ENCODE data around the gene RNF213. TPM values are rescaled to one million over a fixed set of nuclear protein-coding genes. Genes with fewer than 3 reads are reported as not detected.

Gene RNF213
- polyA plus RNA-seq (2013): 66.0 TPM

DNA sequence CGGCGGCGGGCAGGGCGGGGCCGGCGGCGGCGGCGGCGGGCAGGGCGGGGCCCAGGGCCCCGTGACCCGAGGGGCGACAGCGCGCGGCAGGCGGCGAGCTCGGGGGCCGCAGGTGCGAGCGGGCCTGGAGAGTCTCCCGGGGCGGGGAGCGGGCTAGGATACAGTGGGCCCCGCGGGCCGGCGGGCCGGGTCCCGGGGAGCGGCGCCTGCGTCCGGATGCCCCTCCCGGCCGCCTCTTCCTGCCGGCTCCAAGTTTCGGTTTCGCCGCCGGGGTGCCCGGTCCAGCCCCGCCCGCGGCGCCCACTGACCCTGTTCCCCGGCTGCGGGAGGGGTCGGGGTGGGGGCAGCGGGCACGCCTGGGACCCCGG lies at the start of gene RNF213:
Gene RNF213 (plus strand): TSS at position 62 of the 368 bp plus-strand sequence. CDS start 2,830 bp downstream, outside the sequence.
- WGBS (ENCODE audit: insufficient coverage): under 1% methylated on average over 39 of the region's 54 CpGs
- Histone ChIP-seq H3K27ac (ENCODE audit: insufficient read depth in 1 of 2, low read depth in 1 of 2, low read length in 2 of 2, poor library complexity in 1 of 2, severe bottlenecking in 2 of 2) (peak within 1 kb of the TSS in 1 of 2 experiments; percentile 77), H3K36me3 (ENCODE audit: control insufficient read depth in 4 of 4, insufficient read depth in 4 of 4, low read length in 3 of 4) (peaks cover 0 to 6% (median 3%) of the 10 kb centered on the region in 4 experiments), H3K27me3 (replicated peaks in 2 of 5; ENCODE audit: control insufficient read depth in 4 of 5, insufficient read depth in 5 of 5, low read length in 4 of 5) (no peaks in the 10 kb centered on the region), H3K9me3 (ENCODE audit: control extremely low read depth in 1 of 5, control insufficient read depth in 4 of 5, insufficient read depth in 2 of 5, low read depth in 1 of 5, low read length in 4 of 5) (no peaks in the 10 kb centered on the region), H3K4me3 (ENCODE audit: control insufficient read depth in 1 of 7, extremely low read depth in 1 of 7, insufficient read depth in 4 of 7, low read depth in 2 of 7, low read length in 6 of 7) (peak within 1 kb of the TSS; percentile 66 to 84 (median 80)), H3K4me1 (ENCODE audit: control extremely low read depth in 1 of 4, control insufficient read depth in 4 of 4, insufficient read depth in 4 of 4, low read length in 3 of 4) (peaks cover 6 to 68% (median 50%) of the 10 kb centered on the region in 4 experiments)
- DNase-seq: peak; percentile 52 to 72 (median 70)
- ChIA-PET POLR2A (interaction anchor here (0.7 kb wide), 1 partner anchor 13 kb away, joined by 3 read pairs; no protein-coding TSS in a partner anchor), CTCF (no interaction called here)

DNA sequence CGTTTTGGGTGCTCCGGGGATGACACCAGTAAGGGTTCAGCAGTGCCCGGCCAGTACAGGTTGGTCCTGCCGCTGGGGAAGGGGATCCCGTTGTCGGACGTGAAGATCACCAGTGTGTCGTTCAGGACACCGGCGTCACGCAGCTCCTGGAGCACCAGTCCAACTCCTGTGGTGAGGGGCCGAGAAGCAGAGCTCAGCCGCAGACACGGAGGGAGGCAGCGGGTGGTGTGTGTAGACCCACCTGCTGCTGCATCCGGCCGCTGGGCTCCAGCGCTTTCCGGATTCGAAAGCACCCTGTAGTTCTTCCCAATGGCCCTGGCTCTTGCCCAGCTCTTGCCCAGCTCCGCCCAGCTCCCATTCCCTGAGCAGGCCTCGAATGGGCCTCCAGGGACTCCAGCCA lies 48.5 kb upstream of the RNF213 start:
- Histone ChIP-seq H3K27me3 (replicated peaks in 2 of 5; ENCODE audit: control insufficient read depth in 4 of 5, insufficient read depth in 5 of 5, low read length in 4 of 5) (peaks cover 0 to 68% (median 7%) of the 10 kb centered on the region in 5 experiments), H3K4me1 (ENCODE audit: control extremely low read depth in 1 of 4, control insufficient read depth in 4 of 4, insufficient read depth in 4 of 4, low read length in 3 of 4) (peaks cover 0 to 21% (median 7%) of the 10 kb centered on the region in 4 experiments), H3K4me3 (ENCODE audit: control insufficient read depth in 1 of 7, extremely low read depth in 1 of 7, insufficient read depth in 4 of 7, low read depth in 2 of 7, low read length in 6 of 7) (no peak overlapping the region), H3K36me3 (ENCODE audit: control insufficient read depth in 4 of 4, insufficient read depth in 4 of 4, low read length in 3 of 4) (peaks cover 0 to 7% (median 0%) of the 10 kb centered on the region in 4 experiments), H3K9me3 (ENCODE audit: control extremely low read depth in 1 of 5, control insufficient read depth in 4 of 5, insufficient read depth in 2 of 5, low read depth in 1 of 5, low read length in 4 of 5) (no peaks in the 10 kb centered on the region), H3K27ac (ENCODE audit: insufficient read depth in 1 of 2, low read depth in 1 of 2, low read length in 2 of 2, poor library complexity in 1 of 2, severe bottlenecking in 2 of 2) (no peak overlapping the region)
- DNase-seq: no peak
- ChIA-PET POLR2A (no interaction called here), CTCF (interaction anchor here (1.0 kb wide), 1 partner anchor 12 kb away, joined by 3 read pairs; no protein-coding TSS in a partner anchor)
- 96% methylated on average over 21 of the region's 22 CpGs for WGBS (ENCODE audit: insufficient coverage)

- Histone ChIP-seq H3K4me3 (ENCODE audit: control insufficient read depth in 1 of 7, extremely low read depth in 1 of 7, insufficient read depth in 4 of 7, low read depth in 2 of 7, low read length in 6 of 7) (no peak overlapping the region), H3K27me3 (replicated peaks in 2 of 5; ENCODE audit: control insufficient read depth in 4 of 5, insufficient read depth in 5 of 5, low read length in 4 of 5) (peaks cover 0 to 72% (median 11%) of the 10 kb centered on the region in 5 experiments), H3K9me3 (ENCODE audit: control extremely low read depth in 1 of 5, control insufficient read depth in 4 of 5, insufficient read depth in 2 of 5, low read depth in 1 of 5, low read length in 4 of 5) (no peaks in the 10 kb centered on the region), H3K27ac (ENCODE audit: insufficient read depth in 1 of 2, low read depth in 1 of 2, low read length in 2 of 2, poor library complexity in 1 of 2, severe bottlenecking in 2 of 2) (no peak overlapping the region), H3K4me1 (ENCODE audit: control extremely low read depth in 1 of 4, control insufficient read depth in 4 of 4, insufficient read depth in 4 of 4, low read length in 3 of 4) (peaks cover 0 to 21% (median 7%) of the 10 kb centered on the region in 4 experiments), H3K36me3 (ENCODE audit: control insufficient read depth in 4 of 4, insufficient read depth in 4 of 4, low read length in 3 of 4) (peaks cover 0 to 7% (median 0%) of the 10 kb centered on the region in 4 experiments)
- ChIA-PET CTCF (interaction anchor here (1.0 kb wide), 1 partner anchor 12 kb away, joined by 3 read pairs; no protein-coding TSS in a partner anchor), POLR2A (no interaction called here)
- DNase-seq: no peak
- 92% methylated on average over 10 of the region's 12 CpGs for WGBS (ENCODE audit: insufficient coverage)
These were observed 48.1 kb upstream of the RNF213 start for GRCh38 chr17:80212511-80212910.

- no peaks in the 10 kb centered on the region for H3K9me3 ChIP-seq (ENCODE audit: control extremely low read depth in 1 of 5, control insufficient read depth in 4 of 5, insufficient read depth in 2 of 5, low read depth in 1 of 5, low read length in 4 of 5)
- no peak overlapping the region for H3K4me3 ChIP-seq (ENCODE audit: control insufficient read depth in 1 of 7, extremely low read depth in 1 of 7, insufficient read depth in 4 of 7, low read depth in 2 of 7, low read length in 6 of 7)
- peak; percentile 30 to 70 (median 69) for DNase-seq
- peaks cover 0 to 7% (median 0%) of the 10 kb centered on the region in 4 experiments for H3K36me3 ChIP-seq (ENCODE audit: control insufficient read depth in 4 of 4, insufficient read depth in 4 of 4, low read length in 3 of 4)
- H3K4me1 ChIP-seq (ENCODE audit: control extremely low read depth in 1 of 4, control insufficient read depth in 4 of 4, insufficient read depth in 4 of 4, low read length in 3 of 4): peaks cover 0 to 21% (median 9%) of the 10 kb centered on the region in 4 experiments
- no peak overlapping the region for H3K27ac ChIP-seq (ENCODE audit: insufficient read depth in 1 of 2, low read depth in 1 of 2, low read length in 2 of 2, poor library complexity in 1 of 2, severe bottlenecking in 2 of 2)
- POLR2A ChIA-PET: no interaction called here
- WGBS (ENCODE audit: insufficient coverage): 20% methylated on average over 12 of the region's 19 CpGs
- CTCF ChIA-PET: no interaction called here
- peaks cover 0 to 78% (median 13%) of the 10 kb centered on the region in 5 experiments for H3K27me3 ChIP-seq (replicated peaks in 2 of 5; ENCODE audit: control insufficient read depth in 4 of 5, insufficient read depth in 5 of 5, low read length in 4 of 5)
These were observed 47.5 kb upstream of the RNF213 start for GRCh38 chr17:80212962-80213642.

DNA sequence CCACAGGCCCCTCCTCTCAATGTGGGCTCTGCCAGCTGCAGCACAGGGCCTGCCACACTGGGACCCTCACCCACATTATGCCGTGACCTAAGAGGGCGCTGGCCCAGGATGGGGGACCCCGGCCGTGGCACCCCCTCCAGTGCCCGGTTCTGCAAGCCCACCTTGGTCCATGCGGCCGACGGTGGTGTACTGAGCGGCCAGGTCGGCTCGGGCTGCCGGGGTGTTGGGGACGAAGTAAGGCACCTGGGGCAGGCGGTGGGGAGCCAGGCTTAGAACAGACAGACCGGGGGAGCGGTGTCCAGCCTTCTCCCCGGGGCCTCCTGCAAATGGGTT lies 47.0 kb upstream of the RNF213 start:
- Histone ChIP-seq H3K4me1 (ENCODE audit: control extremely low read depth in 1 of 4, control insufficient read depth in 4 of 4, insufficient read depth in 4 of 4, low read length in 3 of 4) (peaks cover 0 to 24% (median 13%) of the 10 kb centered on the region in 4 experiments), H3K9me3 (ENCODE audit: control extremely low read depth in 1 of 5, control insufficient read depth in 4 of 5, insufficient read depth in 2 of 5, low read depth in 1 of 5, low read length in 4 of 5) (no peaks in the 10 kb centered on the region), H3K27ac (ENCODE audit: insufficient read depth in 1 of 2, low read depth in 1 of 2, low read length in 2 of 2, poor library complexity in 1 of 2, severe bottlenecking in 2 of 2) (no peak overlapping the region), H3K4me3 (ENCODE audit: control insufficient read depth in 1 of 7, extremely low read depth in 1 of 7, insufficient read depth in 4 of 7, low read depth in 2 of 7, low read length in 6 of 7) (no peak overlapping the region), H3K27me3 (replicated peaks in 2 of 5; ENCODE audit: control insufficient read depth in 4 of 5, insufficient read depth in 5 of 5, low read length in 4 of 5) (peaks cover 0 to 83% (median 13%) of the 10 kb centered on the region in 5 experiments), H3K36me3 (ENCODE audit: control insufficient read depth in 4 of 4, insufficient read depth in 4 of 4, low read length in 3 of 4) (peaks cover 0 to 7% (median 0%) of the 10 kb centered on the region in 4 experiments)
- 93% methylated on average over 11 of the region's 17 CpGs for WGBS (ENCODE audit: insufficient coverage)
- no peak for DNase-seq
- POLR2A ChIA-PET: no interaction called here
- CTCF ChIA-PET: interaction anchor here (1.3 kb wide), 1 partner anchor 22 kb away, joined by 4 read pairs; no protein-coding TSS in a partner anchor

GRCh38 chr17:80214012-80214877 lies 46.4 kb upstream of the RNF213 start:
- no peak for DNase-seq
- WGBS (ENCODE audit: insufficient coverage): 96% methylated on average over 41 of the region's 48 CpGs
- H3K9me3 ChIP-seq (ENCODE audit: control extremely low read depth in 1 of 5, control insufficient read depth in 4 of 5, insufficient read depth in 2 of 5, low read depth in 1 of 5, low read length in 4 of 5): no peaks in the 10 kb centered on the region
- ChIA-PET CTCF (interaction anchor here (1.3 kb wide), 1 partner anchor 22 kb away, joined by 4 read pairs; no protein-coding TSS in a partner anchor), POLR2A (no interaction called here)
- peaks cover 0 to 77% (median 13%) of the 10 kb centered on the region in 5 experiments for H3K27me3 ChIP-seq (replicated peaks in 2 of 5; ENCODE audit: control insufficient read depth in 4 of 5, insufficient read depth in 5 of 5, low read length in 4 of 5)
- H3K4me3 ChIP-seq (ENCODE audit: control insufficient read depth in 1 of 7, extremely low read depth in 1 of 7, insufficient read depth in 4 of 7, low read depth in 2 of 7, low read length in 6 of 7): no peak overlapping the region
- H3K36me3 ChIP-seq (ENCODE audit: control insufficient read depth in 4 of 4, insufficient read depth in 4 of 4, low read length in 3 of 4): peaks cover 0 to 7% (median 0%) of the 10 kb centered on the region in 4 experiments
- peaks cover 0 to 31% (median 19%) of the 10 kb centered on the region in 4 experiments for H3K4me1 ChIP-seq (ENCODE audit: control extremely low read depth in 1 of 4, control insufficient read depth in 4 of 4, insufficient read depth in 4 of 4, low read length in 3 of 4)
- H3K27ac ChIP-seq (ENCODE audit: insufficient read depth in 1 of 2, low read depth in 1 of 2, low read length in 2 of 2, poor library complexity in 1 of 2, severe bottlenecking in 2 of 2): no peak overlapping the region
